NCI-H82 treated with DMSO at 0.1 percent for 48 hours (cell line): ENCODE measurements around the gene AGO3.
"Not testable (repeated sequence)": the region's sequence is repeated elsewhere in the genome, so short reads cannot be mapped to it uniquely, and the experiment has no call there.

Experiments
- DNase-seq: peaks from one replicate; lab custom pipeline; 2025; ENCODE audit not compliant: unreplicated experiment; lab: John Stamatoyannopoulos, UW

Gene AGO3

DNA sequence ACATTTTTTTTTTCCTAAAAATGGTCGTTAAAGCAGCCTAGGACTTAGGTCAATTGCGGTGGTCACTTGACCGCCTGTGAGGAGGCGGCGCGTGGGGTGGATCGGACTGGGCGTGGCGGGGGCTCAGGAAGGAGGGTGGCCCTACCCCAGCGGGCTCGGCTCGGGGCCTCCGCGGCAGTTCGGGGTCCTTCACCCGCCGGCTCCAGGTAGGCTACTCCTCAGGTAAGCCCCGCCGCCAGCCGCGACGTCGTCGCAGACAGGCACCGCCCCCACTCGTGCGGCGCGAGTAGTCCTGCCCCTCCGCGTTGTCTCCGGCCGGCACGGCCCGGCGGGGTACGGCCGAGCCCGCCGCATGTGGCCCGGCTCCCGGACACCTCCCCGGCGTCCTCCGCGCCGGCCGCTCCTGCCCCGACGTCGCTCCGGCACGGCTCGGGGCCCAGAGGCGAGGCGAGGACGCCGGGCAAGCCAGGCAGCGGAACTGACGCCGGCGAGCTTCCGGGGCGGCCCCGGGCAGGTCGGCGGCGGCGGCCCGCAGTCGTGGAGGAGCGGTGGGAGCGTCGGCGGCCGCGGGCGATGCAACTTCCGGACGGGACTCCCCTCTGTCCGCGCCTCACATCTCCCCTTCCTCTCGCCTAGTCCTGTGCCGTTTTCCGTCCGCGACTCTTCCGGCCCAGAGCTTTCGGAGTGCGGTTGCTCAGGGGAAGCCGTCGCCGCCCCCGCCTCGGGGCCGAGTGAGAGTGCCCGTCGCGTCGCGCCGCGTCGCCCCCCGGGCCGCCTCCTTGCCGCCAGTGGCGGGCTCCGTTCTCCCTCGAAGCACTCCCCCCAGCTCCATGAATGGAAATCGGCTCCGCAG lies at the start of gene AGO3:
Gene AGO3 (plus strand): TSS at position 513 of the 853 bp plus-strand sequence. CDS start 322 bp downstream, at position 835.
- DNase-seq, result peak; percentile 63

DNA sequence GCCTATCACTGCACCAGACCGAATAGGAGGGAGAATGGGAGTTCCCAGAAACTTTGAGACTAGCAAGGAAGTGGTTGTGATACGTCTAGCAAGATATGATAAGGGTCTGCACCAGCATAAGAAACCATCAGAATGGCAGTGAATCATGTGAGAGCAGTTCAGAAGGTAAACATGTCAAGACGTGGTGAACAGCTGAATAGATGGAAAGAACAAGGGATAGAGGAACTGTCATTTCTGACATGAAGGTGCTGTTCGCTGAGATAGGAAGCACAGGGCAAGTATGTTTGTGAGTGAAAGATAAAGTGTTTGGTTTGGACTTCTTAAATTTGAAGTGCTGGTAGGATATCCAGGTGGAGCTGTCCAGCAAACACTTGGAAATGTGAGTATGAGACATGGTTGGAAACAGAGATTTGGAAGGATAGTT lies 49.0 kb upstream of the AGO3 start:
- DNase-seq, result no peak

DNA sequence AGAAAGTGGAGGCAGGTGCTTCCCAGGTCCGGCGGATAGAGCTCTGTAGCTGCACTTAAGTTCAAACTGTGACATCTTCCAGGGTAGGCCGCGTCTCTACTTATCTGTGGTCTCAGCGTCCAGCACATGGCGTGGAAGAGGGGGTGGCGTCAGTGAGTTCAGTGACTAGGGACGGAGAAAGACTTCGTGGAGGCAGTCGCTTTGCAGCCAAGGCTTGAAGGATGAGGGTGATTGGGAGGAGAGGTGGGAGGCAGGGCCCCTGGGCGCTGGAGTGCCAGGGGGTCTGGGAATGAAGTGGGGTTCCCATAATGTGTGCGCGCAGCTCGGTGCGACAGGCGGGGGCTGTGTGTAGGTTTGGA lies 48.3 kb upstream of the AGO3 start:
- no peak for DNase-seq

DNA sequence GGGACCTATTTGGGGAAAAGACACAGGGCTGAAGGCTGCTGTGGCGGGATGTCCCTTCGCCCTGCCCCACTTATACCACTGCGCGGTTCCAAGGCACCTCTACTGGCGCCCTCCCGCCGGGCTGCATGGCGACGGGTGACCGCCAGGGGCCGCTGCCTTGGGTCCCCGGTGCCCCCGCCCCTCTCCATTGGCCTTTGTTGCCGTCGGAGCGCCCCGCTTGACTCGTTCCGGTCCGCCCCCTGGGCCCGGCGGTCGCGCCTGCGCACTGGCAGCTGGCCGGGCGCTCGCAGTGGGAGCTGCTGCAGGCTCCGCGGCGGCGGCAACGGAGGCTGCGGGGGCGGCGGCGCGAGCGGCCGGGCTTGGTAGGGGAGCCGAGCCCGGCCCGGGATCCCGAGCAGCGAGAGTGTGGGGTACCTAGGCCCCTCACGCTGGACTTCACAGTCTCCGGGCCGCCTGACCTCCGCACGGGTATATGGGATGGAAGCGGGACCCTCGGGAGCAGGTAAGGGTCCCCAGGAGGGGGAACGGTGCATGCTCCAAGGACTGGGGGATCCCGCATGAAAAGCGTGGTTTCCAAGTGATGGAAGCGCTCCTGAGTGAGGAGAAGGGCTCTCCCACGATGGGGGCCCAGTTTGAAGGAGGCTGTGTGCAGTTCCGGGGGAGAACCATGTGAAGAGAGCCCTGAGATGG lies 47.8 kb upstream of the AGO3 start, which contains the start of gene AGO1:
Gene AGO1 (plus strand): TSS at position 265 of the 690 bp plus-strand sequence. CDS start 213 bp downstream, at position 478.
- DNase-seq, result peak; percentile 70

DNA sequence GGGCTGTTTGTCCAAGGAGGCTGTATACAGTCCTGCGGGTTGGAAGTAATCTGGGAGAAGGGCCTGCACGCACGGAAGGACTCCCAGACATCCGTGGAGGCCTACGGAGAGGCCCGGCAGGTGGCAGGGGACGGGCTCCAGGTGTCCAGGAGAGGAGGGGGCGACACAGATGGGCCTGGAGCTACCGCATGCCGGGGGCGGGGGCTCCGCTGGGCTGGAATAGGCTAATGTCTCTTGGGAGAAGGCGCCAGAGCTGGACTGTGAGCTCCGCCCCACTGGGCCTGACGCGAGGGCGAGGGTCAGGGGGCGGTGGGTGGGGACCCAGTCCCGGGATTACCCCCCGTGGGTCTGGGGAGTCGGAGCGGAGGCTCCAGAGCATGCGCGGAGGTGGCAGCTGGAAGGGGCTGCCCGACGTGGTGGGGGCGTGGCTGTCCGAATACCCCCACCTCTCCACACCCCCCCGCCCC lies 47.2 kb upstream of the AGO3 start:
- DNase-seq, result peak; percentile 62

DNA sequence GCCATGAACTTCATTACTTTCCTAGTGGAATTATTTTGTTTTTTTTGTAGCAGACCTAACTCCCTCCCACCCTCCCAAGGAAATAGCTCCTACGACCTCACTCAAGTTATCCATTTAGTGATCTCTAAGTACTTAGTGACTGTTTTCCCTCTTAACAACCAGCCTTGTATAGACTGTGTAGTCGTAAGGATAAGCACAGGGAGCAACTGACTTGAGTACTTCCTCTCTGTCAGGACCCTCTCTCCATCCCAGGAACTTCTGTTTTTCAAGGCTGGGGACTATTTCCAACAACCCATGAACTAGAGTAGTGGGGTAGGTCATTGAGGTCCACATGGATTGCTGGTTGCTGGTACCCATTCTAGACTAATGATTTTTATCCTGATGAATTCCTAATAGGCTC lies 46.0 kb upstream of the AGO3 start:
- peak; percentile 11 for DNase-seq

DNA sequence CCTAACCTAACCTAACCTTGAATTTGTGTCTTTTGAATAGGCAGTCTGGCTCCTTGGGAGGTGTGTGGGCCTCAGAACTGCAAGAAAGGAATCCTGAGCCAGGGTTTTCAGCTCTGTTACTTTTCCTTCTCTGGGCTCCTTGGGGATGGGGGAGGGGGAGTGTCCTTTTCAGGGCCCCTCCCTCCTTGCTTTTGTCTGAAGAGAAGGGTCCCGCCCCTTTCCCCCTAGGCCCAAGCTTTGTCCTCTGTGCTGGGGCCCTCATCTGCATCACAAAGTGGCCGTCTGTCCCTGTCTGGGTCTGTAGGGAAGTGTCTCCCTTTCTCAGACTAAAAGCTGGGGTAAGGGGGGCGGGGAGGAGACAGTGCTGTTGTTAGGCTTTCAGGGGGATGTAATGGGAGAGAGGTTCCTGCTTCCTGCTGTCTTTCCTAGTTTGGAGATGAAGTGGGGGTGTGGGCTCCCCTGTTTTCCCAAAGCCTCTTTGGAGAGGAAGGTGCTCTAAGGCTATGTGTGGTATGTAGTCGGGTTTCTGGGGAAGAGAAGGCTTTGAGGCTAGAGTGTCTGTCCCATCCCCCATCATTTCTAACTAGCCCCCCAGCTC lies 44.8 kb upstream of the AGO3 start:
- DNase-seq, result peak; percentile 31

DNA sequence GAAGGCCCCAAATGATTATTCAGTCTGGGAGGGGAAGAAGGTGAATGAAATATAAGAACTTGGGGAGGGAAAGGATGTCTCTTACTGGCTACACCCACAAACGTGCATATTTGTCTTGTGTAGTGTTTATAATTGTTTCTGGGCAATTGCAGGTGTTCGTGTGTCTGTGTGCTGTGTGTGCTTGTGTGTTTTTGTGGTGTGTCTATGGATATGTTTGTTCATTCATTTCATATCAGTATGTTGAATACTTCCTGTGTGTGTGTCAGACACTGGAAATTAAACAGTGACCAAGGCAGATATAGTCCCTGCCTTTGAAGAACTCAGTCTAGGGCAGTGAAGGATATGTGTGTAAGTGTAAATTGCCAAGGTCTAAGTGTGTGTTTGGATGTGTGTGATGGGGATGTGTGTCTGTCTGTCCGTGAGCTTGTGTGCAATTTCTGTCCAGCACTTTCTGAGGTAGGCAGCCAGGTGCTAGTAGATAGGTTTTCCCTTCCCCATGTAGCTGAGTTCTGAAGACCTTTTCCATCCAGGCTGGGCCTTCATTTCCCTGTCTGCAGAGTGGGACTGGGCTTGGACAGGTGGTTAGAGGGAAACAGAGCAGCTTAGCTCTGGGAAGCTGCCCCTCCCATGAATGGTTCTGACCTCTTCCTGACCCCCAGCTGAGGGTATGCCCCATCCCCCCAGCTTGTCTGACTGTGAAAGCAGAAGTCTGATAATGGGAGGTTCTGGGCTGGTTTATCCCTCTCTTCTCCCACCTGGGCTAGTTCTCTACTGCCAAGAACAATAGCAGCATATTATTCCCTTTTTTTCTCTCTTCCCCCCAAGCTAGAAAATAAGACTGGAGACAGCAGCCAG lies 44.1 kb upstream of the AGO3 start:
- peak; percentile 49 for DNase-seq

DNA sequence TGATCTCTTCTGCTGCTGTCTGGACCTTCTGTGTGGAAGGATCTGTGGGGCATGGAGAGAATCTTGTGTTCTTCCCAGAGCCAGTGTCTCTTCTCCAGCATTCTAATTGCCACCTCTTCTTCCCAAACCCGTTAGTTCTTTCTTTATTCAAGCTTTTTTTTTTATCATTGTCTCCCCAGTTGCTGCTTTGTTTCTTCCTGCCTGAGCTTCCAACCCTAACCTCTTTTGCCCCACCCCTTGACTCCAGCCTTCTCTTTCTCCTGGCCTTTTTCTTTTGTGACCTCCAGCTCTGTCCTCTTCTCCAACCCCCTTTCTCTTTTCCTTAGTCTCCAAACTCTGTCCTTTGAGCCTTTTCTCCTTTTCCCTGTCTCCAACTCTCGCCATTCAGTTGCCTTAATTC lies 43.4 kb upstream of the AGO3 start:
- DNase-seq, result no peak

DNA sequence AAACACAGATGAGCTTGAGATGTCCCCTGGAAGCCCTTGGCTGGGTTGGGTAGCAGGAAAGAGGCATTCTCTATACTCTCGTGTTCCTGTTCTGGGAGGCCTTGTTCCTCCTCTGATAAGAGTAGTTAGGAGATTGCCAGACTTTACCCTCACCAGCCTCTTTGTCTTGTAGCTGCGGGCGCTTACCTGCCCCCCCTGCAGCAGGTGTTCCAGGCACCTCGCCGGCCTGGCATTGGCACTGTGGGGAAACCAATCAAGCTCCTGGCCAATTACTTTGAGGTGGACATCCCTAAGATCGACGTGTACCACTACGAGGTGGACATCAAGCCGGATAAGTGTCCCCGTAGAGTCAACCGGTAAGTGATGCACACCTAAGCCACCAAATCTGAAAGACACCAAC lies 42.6 kb upstream of the AGO3 start:
- DNase-seq, result no peak

DNA sequence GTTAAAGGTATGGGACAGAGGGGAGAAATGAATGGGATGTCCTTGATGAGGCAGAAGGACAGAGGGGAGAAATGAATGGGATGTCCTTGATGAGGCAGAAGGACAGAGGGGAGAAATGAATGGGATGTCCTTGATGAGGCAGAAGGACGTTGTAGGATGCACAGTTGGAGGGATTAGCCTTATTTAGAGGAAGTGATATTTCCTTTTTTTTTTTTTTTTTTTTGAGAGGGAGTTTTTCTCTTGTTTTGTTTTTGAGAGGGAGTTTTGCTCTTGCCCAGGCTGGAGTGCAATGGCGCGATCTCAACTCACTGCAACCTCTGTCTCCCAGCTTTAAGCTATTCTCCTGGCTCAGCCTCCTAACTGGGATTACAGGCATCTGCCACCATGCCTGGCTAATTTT lies 41.9 kb upstream of the AGO3 start:
- DNase-seq, result not testable (repeated sequence)

DNA sequence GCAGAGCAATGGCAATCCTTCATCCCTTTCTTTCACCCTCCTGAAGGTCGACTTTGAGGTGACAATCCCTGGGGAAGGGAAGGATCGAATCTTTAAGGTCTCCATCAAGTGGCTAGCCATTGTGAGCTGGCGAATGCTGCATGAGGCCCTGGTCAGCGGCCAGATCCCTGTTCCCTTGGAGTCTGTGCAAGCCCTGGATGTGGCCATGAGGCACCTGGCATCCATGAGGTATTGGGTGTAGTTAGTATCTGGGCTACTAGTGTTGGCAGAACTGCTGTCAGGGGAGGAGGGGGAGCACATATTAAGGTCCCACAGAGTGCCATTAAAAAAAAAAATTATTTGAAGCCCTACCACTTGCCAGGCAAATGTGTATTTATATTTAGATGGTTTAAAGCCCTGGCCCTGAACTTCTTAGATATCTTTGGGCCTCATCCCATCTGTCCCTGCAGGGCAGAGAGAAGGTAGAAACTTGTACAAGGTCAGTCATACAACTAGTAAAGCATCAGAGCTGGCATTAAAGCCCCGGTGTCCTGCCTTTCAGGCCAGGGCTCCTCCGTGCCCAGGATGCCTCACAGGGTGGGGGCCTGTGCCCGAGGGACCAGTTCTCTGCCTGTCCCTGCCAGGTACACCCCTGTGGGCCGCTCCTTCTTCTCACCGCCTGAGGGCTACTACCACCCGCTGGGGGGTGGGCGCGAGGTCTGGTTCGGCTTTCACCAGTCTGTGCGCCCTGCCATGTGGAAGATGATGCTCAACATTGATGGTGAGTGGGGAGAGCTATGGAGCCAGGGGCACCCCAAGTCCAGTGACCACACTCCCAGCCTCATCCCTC lies 37.6 kb upstream of the AGO3 start:
- DNase-seq, result no peak

DNA sequence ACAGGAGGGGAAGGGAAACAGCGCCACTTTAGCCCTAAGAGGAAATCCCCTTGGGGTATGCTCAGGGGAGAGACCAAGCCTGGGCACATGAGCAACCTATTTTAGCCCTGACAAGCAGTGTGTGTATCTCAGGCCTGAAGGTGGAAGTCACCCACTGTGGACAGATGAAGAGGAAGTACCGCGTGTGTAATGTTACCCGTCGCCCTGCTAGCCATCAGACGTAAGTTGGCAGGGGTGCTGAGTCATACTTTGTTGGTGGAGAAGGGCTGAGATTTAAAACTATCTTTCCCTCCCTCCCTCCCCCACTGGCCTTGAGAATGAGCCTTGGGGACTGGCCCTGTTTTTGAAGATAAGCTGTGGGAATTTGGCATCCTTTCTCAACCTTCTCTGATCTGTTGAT lies 36.7 kb upstream of the AGO3 start:
- no peak for DNase-seq

DNA sequence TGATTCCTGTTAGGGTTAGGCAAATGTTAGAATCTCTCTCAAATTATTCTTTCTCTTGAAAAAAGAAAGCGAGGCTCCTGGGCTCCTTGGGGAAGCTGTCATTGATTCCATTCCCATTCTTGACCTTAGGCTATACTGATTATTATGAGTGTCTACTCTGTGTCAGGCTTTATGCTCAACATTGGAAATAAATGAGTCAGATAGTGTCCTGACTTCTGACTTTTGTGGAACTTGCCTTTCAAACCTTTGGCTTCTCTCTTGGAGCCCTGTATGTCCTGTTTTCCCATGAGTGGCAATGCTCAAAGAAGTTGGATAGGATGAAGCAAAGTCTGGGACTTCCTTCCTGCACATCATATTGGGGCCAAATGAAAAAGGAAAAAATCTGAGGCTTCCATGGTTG lies 36.2 kb upstream of the AGO3 start:
- DNase-seq, result no peak

DNA sequence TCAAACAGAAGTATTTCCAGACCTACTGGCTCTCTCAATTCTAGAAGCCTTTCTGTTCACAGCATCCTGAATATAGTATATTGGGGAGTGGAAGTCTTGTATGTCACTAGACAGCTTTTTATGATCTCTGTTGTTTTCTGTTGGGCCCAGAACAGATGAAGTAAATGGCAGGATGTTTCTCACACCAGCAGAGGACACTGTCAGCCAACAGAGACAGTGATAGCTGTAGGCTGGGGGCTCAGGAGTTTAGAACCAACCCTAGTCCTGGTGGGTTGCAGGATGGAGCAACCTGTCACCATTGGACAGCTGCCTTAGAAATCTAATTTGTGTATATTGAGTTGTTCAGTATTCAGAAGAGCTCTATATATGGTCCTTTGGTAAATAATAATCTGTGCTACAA lies 31.0 kb upstream of the AGO3 start:
- DNase-seq, result no peak

DNA sequence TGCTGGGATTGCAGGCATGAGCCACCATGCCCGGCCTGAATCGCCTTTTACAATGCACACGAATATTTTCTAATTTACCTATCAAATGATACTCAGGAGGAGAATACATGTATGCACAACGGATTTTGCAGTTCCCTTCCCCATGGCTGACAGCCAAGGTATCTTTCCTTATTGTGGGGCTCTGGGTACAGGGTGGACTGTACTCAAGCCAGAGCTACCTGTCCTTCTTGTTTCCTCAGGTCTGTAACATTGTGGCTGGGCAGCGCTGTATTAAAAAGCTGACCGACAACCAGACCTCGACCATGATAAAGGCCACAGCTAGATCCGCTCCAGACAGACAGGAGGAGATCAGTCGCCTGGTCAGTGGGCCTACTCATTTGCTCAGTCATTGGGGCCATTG lies 29.7 kb upstream of the AGO3 start:
- DNase-seq, result no peak

DNA sequence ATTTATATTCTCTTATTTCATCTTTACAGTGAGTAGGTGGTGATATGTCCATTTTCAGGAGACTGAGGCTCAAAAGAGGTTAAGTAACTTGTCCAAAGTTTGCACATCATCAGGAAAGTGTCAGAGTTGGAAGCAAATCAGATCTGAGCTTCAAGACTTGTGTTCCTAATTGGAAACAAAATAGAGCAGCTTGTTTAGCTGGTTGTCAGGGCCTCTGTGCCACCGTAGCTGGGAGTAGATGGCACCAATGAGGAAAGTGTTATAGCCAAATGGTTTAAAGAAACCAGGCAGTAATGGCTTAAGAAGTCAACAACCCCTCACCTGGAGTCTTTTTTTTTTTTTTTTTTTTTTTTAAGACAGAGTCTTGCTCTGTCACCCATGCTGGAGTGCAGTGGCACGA lies 28.2 kb upstream of the AGO3 start:
- no peak for DNase-seq

DNA sequence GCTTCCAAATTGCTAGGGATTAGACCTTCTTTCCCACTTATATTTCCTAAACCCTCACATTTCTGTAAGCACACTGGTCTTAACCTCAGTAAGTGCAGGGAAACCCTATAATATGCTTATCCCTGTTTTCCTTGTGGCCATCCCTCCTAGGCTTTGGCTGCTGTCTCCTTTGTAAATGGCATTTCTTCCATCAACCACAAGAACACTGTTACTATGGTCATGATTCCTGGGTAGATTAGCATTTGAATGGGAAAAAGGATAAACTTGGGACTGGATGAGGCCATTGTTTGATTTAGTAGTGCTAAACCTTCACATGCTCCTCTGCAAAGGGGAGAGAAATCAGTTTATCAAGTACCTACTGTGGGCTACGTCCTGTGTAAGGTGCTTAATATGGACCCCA lies 16.2 kb upstream of the AGO3 start:
- DNase-seq, result no peak

DNA sequence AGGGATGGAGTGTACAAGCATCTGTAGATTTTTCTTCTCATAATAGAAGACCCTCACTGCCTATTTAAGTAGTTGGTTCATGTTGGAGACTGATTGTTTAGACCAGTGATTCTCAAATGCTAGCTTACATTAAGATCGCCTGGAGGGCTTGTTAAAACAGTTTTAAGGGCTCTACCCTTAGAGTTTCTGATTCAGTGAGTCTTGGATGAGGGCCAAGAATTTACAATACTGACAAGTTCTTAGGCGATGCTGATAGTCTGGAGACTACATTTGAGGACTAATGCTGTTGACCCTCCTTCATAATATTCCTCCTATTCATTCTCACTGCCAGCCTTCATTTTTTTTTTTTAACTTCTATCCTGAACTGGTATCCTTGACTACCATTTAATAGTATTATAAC lies 15.2 kb upstream of the AGO3 start:
- no peak for DNase-seq

DNA sequence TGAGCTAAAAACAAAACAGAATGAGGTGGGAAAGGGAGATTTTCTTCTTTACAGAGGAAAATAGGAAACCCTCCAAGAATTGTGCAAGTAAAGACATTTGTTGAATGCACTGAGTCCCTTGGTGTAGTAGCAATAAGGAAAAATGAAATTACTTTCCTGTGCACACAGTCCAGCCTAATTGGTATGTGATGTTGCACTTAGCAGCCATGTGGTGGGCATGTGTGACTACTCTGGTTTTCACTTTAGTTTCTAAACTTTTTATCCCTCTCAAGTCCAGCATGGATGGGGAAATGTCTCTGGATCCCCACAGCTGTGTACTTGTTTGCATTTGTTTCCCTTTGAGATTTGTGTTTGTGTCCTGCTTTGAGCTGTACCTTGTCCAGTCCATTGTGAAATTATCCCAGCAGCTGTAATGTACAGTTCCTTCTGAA lies 7.1 kb upstream of the AGO3 start:
- no peak for DNase-seq
